Neuronal stem cell (in vitro differentiated cells): ENCODE data around the gene STOML2.

Experiments
- DNase-seq: peaks from one replicate; pipeline ENCODE4 v3.0.0-alpha.2; 2013; ENCODE audit warnings: low spot score
- H2AFZ ChIP-seq: one replicate; pipeline ENCODE4 v1.6.1; 2013; ENCODE audit warnings: mild to moderate bottlenecking, low read length, inconsistent platforms
- H2AK5ac ChIP-seq: 2 replicates; pipeline ENCODE4 v1.6.1; 2013; ENCODE audit warnings: low read depth, mild to moderate bottlenecking, inconsistent platforms, low read length, moderate library complexity, mixed read lengths
- H2BK120ac ChIP-seq: 2 replicates; pipeline ENCODE4 v1.6.1; 2013; ENCODE audit warnings: low read depth, mild to moderate bottlenecking, inconsistent platforms, low read length, moderate library complexity, mixed read lengths
- H2BK12ac ChIP-seq: one replicate; pipeline ENCODE4 v1.6.1; 2013; ENCODE audit warnings: low read length, inconsistent platforms
- H2BK15ac ChIP-seq: 2 replicates; pipeline ENCODE4 v1.6.1; 2013; ENCODE audit warnings: mild to moderate bottlenecking, low read length, inconsistent platforms, mixed read lengths
- H2BK5ac ChIP-seq: one replicate; pipeline ENCODE4 v1.6.1; 2013; ENCODE audit warnings: inconsistent platforms, mild to moderate bottlenecking, low read length, moderate library complexity
- H3K14ac ChIP-seq: one replicate; pipeline ENCODE4 v1.6.1; 2013; ENCODE audit warnings: low read length, inconsistent platforms
- H3K18ac ChIP-seq: 2 replicates; pipeline ENCODE4 v1.6.1; 2013; ENCODE audit warnings: low read length, inconsistent platforms
- H3K23ac ChIP-seq: 2 replicates; pipeline ENCODE4 v1.6.1; 2013; ENCODE audit warnings: low read depth, mild to moderate bottlenecking, mixed read lengths, low read length, inconsistent platforms; ENCODE audit not compliant: poor library complexity
- H3K27ac ChIP-seq: replicated peaks from 3 replicates; pipeline ENCODE4 v1.5.1; 2013; ENCODE audit warnings: low read length, inconsistent platforms
- H3K27me3 ChIP-seq, 3 experiments: 2 replicates each; pipeline ENCODE4 v1.6.1; 2013; ENCODE audit warnings: low read length in 3 of 3, mild to moderate bottlenecking in 2 of 3, inconsistent platforms in 1 of 3, low read depth in 1 of 3, mixed read lengths in 1 of 3, moderate library complexity in 1 of 3; ENCODE audit not compliant: control insufficient read depth in 3 of 3, insufficient read depth in 3 of 3
- H3K36me3 ChIP-seq, 2 donors: replicated peaks in 1 of 2; 2 replicates each; pipeline ENCODE4 v1.6.1; 2013; ENCODE audit warnings: low read length in 2 of 2; ENCODE audit not compliant: control insufficient read depth in 2 of 2, insufficient read depth in 2 of 2
- H3K4ac ChIP-seq: 2 replicates; pipeline ENCODE4 v1.6.1; 2013; ENCODE audit warnings: inconsistent platforms, mild to moderate bottlenecking, low read length, moderate library complexity
- H3K4me1 ChIP-seq, 2 donors: 1 replicate in 1 of 2; 2 replicates in 1 of 2; pipeline ENCODE4 v1.6.1; 2013; ENCODE audit warnings: low read length in 2 of 2, low read depth in 1 of 2; ENCODE audit not compliant: control insufficient read depth in 2 of 2, insufficient read depth in 1 of 2
- H3K4me2 ChIP-seq: one replicate; pipeline ENCODE4 v1.6.1; 2013; ENCODE audit warnings: mild to moderate bottlenecking, low read length, inconsistent platforms; ENCODE audit not compliant: insufficient read depth, poor library complexity, severe bottlenecking
- H3K4me3 ChIP-seq, 2 donors: 2 replicates each; pipeline ENCODE4 v1.5.1; 2013; ENCODE audit warnings: low read length in 2 of 2, mild to moderate bottlenecking in 2 of 2, inconsistent platforms in 1 of 2, moderate library complexity in 1 of 2
- H3K79me1 ChIP-seq: one replicate; pipeline ENCODE4 v1.6.1; 2013; ENCODE audit warnings: low read depth, mild to moderate bottlenecking, inconsistent platforms, low read length, moderate library complexity
- H3K9ac ChIP-seq: one replicate; pipeline ENCODE4 v1.6.1; 2013; ENCODE audit warnings: mild to moderate bottlenecking, low read depth, low read length, inconsistent platforms; ENCODE audit not compliant: poor library complexity
- H3K9me3 ChIP-seq, 2 donors: replicated peaks in 1 of 2; 2 replicates each; pipeline versions ENCODE3 to v1.6.1; 2013; ENCODE audit warnings: low read length in 2 of 2, mild to moderate bottlenecking in 2 of 2, inconsistent platforms in 1 of 2, low read depth in 1 of 2, mixed read lengths in 1 of 2, moderate library complexity in 1 of 2; ENCODE audit not compliant: control insufficient read depth in 2 of 2, insufficient read depth in 1 of 2
- H4K8ac ChIP-seq: one replicate; pipeline ENCODE4 v1.6.1; 2013; ENCODE audit warnings: low read depth, mild to moderate bottlenecking, inconsistent platforms, low read length, moderate library complexity
- H4K91ac ChIP-seq: one replicate; pipeline ENCODE4 v1.6.1; 2013; ENCODE audit warnings: low read length, low read depth, mild to moderate bottlenecking, inconsistent platforms; ENCODE audit not compliant: poor library complexity
- WGBS, 2 donors: extraction: QIAGEN DNeasy Blood & Tissue Kit; methylation state at CpG; one replicate each; pipeline ENCODE4 v1.1.7; 2013; ENCODE audit warnings: missing lambda C conversion rate in 2 of 2, mixed read lengths in 1 of 2; ENCODE audit not compliant: insufficient read length in 2 of 2, insufficient replicate concordance in 1 of 2; ENCODE audit errors: extremely low coverage in 2 of 2; 5-methylcytosine and 5-hydroxymethylcytosine counted together

STOML2 gene

DNA sequence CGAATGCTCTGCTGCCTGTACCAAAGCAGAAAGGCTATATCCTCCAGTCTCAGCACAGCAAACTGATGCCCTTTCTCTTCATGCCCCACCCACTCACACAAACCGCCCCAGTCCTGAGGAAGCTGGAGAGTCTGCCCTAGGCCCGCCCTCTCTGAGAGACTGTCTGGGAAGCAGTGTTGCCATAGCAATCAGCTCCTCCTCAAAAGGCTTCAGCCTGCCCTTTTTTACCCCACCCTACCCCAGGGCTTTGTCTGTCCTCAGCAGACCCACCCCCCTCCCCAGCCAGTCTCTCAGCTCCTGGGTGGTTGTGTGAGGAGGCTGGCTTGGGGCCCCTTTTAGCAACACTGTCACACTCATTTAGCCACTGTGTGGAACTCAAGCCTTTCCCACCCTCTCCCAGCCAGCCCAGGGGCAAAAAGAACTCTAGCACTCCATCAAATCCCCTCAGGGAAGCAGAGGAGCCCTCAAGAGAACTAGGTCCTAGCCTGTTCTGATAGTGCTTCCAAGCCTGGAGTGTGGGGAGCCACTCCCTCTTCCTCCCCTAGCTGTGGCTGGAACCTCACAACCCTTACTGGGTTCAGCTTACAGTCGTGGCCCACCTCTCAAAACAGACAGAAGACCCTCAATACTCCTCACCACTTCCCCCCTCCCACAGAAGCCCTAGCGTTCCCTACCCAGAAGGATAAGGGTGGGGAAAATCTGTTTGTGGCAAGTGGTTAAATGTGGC, 11.3 kb upstream of the STOML2 start:
- Histone ChIP-seq H3K27ac (peak overlapping the region; percentile 100), H4K91ac (peak overlapping the region; percentile 79), H3K36me3 (peaks cover under 1 to 2% of the 10 kb centered on the region in 2 donors), H2AFZ (peak overlapping the region; percentile 58), H2BK120ac (peak overlapping the region; percentile 83), H3K9me3 (no peaks in the 10 kb centered on the region), H2BK12ac (no peak overlapping the region), H3K4me2 (peak overlapping the region; percentile 85), H3K4me3 (peak overlapping the region; percentile 82 to 85), H2BK15ac (peak overlapping the region; percentile 23), H3K4me1 (peaks cover 28 to 32% of the 10 kb centered on the region in 2 donors), H2BK5ac (peak overlapping the region; percentile 69), H3K18ac (peak overlapping the region; percentile 86), H4K8ac (no peak overlapping the region), H3K4ac (no peak overlapping the region), H3K23ac (peak overlapping the region; percentile 45), H2AK5ac (no peak overlapping the region), H3K27me3 (peaks cover 0 to 3% (median 0%) of the 10 kb centered on the region in 3 experiments), H3K14ac (peak overlapping the region; percentile 73), H3K79me1 (peaks cover 14% of the 10 kb centered on the region), H3K9ac (no peak overlapping the region)
- peak; percentile 91 for DNase-seq
- no CpG with 5 or more reads among the region's 5 CpGs for WGBS, 2 donors

GRCh38 chr9:35112257-35113020, 9.5 kb upstream of the STOML2 start:
- Histone ChIP-seq H2BK5ac (no peak overlapping the region), H3K23ac (no peak overlapping the region), H3K4me3 (no peak overlapping the region), H2BK15ac (no peak overlapping the region), H3K4me1 (peaks cover 28 to 32% of the 10 kb centered on the region in 2 donors), H3K14ac (no peak overlapping the region), H2BK12ac (no peak overlapping the region), H3K4me2 (peak overlapping the region; percentile 43), H3K79me1 (peaks cover 14% of the 10 kb centered on the region), H3K27me3 (no peaks in the 10 kb centered on the region), H2BK120ac (no peak overlapping the region), H3K9me3 (no peaks in the 10 kb centered on the region), H2AFZ (no peak overlapping the region), H3K18ac (no peak overlapping the region), H3K27ac (peak overlapping the region; percentile 48), H3K9ac (no peak overlapping the region), H3K4ac (no peak overlapping the region), H3K36me3 (peaks cover 7 to 19% of the 10 kb centered on the region in 2 donors), H2AK5ac (no peak overlapping the region), H4K91ac (no peak overlapping the region), H4K8ac (no peak overlapping the region)
- no CpG with 5 or more reads among the region's 3 CpGs for WGBS, 2 donors
- no peak for DNase-seq

DNA sequence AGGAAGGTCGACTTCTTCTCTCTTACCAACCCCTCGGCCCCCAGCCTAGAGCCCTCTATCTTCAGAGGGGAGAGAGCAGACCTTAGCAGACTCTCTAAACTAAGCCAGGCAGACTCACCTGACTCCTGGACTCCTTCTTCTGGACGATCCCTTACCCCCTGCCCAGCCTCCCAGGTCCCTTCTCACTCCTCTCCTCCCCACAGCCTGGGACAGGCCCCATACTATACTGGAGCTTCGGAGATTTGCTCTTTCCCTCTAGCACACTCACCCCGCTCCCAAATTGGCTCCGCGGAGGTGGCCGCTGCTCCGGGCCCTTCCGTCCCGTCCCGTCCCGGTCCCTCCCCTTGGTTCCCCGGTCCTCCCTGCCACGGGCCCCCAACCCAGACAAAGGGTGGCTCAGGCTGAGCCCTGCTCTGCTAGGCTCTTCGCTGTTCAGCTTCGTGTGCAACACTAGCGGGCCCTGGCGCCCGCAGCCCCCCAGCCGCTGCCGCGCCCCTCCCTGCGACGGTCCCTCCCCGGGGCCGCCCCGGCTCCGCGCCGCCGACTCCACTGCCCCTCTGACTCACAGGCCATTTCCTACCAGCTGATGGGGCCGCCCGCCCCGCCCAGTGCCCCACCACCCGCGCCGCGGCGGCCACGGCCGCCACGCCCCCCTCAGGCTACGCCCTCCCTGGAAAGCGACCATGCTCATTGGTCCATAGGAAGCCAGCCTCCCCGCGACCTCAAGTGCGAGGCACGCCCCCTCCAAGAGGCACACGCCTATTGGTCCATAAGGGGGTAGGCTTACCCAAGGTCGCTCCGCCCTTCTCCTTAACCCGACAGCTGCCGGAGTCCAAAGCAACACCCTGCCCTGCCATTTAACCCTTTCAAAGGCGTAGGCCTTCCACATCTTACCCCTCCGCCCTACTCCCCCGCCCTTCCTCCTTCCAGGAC, 8.3 kb upstream of the STOML2 start:
- Histone ChIP-seq H3K4me1 (peaks cover 25 to 29% of the 10 kb centered on the region in 2 donors), H3K79me1 (peaks cover 14% of the 10 kb centered on the region), H4K91ac (no peak overlapping the region), H2AK5ac (no peak overlapping the region), H3K14ac (peak overlapping the region; percentile 57), H2AFZ (peak overlapping the region; percentile 72), H4K8ac (no peak overlapping the region), H3K27me3 (no peaks in the 10 kb centered on the region), H3K36me3 (peaks cover 14 to 31% of the 10 kb centered on the region in 2 donors), H3K4ac (no peak overlapping the region), H2BK15ac (no peak overlapping the region), H3K4me3 (peak overlapping the region; percentile 68 to 91), H3K18ac (peak overlapping the region; percentile 68), H3K27ac (no peak overlapping the region), H2BK12ac (no peak overlapping the region), H3K23ac (peak overlapping the region; percentile 87), H3K9ac (peak overlapping the region; percentile 85), H2BK5ac (peak overlapping the region; percentile 42), H3K9me3 (no peaks in the 10 kb centered on the region), H2BK120ac (no peak overlapping the region), H3K4me2 (peak overlapping the region; percentile 89)
- peak; percentile 97 for DNase-seq
- WGBS, 2 donors: no CpG with 5 or more reads among the region's 57 CpGs
